D721Med (cell line): ENCODE data around the gene SMTNL1.

Source experiments
- DNase-seq: peaks from one replicate; pipeline ENCODE4 v3.0.0; 2011; ENCODE audit warnings: low spot score; ENCODE audit not compliant: insufficient read length
- FAIRE-seq: peaks from 2 replicates; lab custom pipeline; 2011; peaks lifted over from hg19 to GRCh38; lab: Jason Lieb, UNC
- CTCF ChIP-seq: IDR thresholded peaks from 2 replicates; pipeline ENCODE4 v1.5.1; 2012; ENCODE audit warnings: mild to moderate bottlenecking, control low read depth; ENCODE audit not compliant: insufficient read depth; ENCODE audit errors: missing control alignments

The SMTNL1 gene

DNA sequence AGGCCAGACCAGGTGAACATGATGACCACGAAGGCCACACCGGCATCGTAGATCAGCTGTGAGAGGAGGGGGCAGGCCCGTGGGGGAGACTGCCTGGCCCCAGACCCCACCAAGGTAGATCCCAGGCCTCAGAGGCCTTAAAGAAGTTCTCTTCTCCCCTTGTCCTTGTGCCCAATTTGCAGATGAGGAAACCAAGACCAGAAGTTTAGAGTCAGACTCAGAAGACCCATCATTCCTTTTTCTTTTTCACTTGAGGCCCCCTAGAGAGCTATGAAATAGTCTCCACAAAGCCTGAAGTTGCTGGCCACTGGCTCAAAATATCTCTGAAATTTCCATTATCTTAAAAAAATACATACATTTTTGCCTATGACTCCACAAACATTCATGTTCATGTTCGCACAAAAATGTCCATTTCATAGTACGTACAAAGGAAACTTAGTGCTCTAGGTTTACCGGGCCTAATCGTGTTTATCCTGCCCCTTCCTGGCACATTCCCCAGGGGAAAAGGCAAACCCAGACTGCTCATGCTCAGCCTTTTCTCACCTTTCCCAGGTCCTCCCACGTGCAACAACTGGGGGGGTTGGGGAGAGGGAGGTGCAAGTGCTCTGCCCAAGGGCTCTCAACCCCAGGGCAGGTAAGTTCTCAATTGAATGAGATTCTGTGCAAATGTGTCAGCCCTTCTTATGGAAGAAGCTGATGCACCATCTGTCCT, 41.1 kb upstream of the SMTNL1 start:
- DNase-seq (no peak), FAIRE-seq (no peak)
- TF ChIP-seq CTCF, result no peak

GRCh38 chr11:57497303-57498247, 39.8 kb upstream of the SMTNL1 start:
- DNase-seq (no peak), FAIRE-seq (no peak)
- no peak for TF ChIP-seq CTCF

- FAIRE-seq (no peak), DNase-seq (no peak)
- TF ChIP-seq CTCF, result no peak
Measured at GRCh38 chr11:57498540-57498939, 38.9 kb upstream of the SMTNL1 start.

DNA sequence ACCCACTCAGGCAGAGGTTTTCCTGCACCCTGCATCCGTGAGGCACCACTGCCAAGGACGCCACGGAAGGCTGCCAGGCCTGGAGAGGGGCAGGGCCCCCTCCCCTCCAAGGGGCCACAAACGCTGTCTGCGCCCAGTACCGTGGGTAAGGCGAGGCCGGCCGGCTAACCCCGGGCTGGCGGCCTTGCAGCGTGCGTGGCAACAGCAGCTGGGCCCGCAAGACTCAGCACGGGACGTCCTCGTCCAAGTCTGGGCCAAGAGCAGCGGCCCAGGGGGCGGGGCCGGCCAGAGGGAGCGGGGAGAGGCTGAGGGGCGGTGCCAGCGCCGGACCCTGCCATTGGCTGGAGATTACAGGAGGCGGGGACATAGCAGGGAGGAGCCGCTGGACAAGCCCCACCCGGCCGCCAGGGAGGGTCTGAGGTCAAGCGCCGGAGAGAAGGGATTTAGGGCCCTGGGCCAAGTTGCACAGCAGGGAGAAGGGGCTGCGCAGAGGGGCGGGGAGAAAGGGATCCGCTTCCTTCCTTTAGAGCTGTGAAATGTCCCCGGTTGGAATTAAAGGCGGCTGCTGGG, 37.9 kb upstream of the SMTNL1 start:
- DNase-seq, result peak; percentile 87
- no peak for FAIRE-seq
- no peak for TF ChIP-seq CTCF

GRCh38 chr11:57499983-57500461, 37.4 kb upstream of the SMTNL1 start:
- TF ChIP-seq CTCF, result no peak
- FAIRE-seq, result no peak
- no peak for DNase-seq

- TF ChIP-seq CTCF, result no peak
- no peak for DNase-seq
- FAIRE-seq, result no peak
Measured at GRCh38 chr11:57500515-57500914, 36.9 kb upstream of the SMTNL1 start.
